HepG2 (cell line): ENCODE measurements around the gene PHOSPHO2. TPM values are rescaled to one million over a fixed set of nuclear protein-coding genes. Genes with fewer than 3 reads are reported as not detected.

ENCODE experiments used
- ATAC-seq: fragments of 200-7000 bp; cut with Tn5 transposase; 3 replicates; pipeline ENCODE4 v1.9.1; 2020; ENCODE audit warnings: mild to moderate bottlenecking, moderate library complexity
- BruUV-seq: library from RNA; stranded (reverse); fragments of 400-500 nt; replicated peaks from 2 replicates; lab custom pipeline; 2021; lab: Mats Ljungman, UMichigan
- CTCF ChIA-PET: fragments of 300-600 bp; formaldehyde crosslinking; extraction: SDS; loops from one replicate; lab custom pipeline; 2021; ENCODE audit warnings: low total read pairs, inconsistent platforms, low intra/inter-chr PET ratio; lab: Yijun Ruan, JAX
- POLR2A ChIA-PET: fragments of 350-600 bp; sonication (Branson Sonifier 250); formaldehyde crosslinking; loops from one replicate; lab custom pipeline; 2020; ENCODE audit warnings: antibody characterized with exemption, inconsistent platforms; lab: Yijun Ruan, JAX
- DNase-seq: peaks from one replicate; pipeline ENCODE4 v3.0.0-alpha.2; 2015; ENCODE audit warnings: low spot score
- FAIRE-seq: peaks from 3 replicates; lab custom pipeline; 2011; peaks lifted over from hg19 to GRCh38; lab: Jason Lieb, UNC
- H2AFZ ChIP-seq: one replicate; pipeline ENCODE4 v1.6.1; 2011; ENCODE audit warnings: low read length, inconsistent platforms
- H3K27ac ChIP-seq: fragments of 300-600 bp; 3 replicates; pipeline ENCODE4 v1.8.0; 2011; ENCODE audit warnings: mixed run types, mild to moderate bottlenecking, mixed read lengths, low read length, inconsistent platforms; ENCODE audit not compliant: insufficient read depth; ENCODE audit errors: extremely low read length
- H3K27me3 ChIP-seq, 2 experiments: fragments of 200-600 bp in 1 of 2; 2 replicates in 1 of 2; 3 replicates in 1 of 2; pipeline versions ENCODE4 v1.6.0 to v1.8.0; 2011; ENCODE audit warnings: low read length in 2 of 2, mild to moderate bottlenecking in 2 of 2, moderate library complexity in 2 of 2, inconsistent platforms in 1 of 2; ENCODE audit not compliant: insufficient read depth in 2 of 2, control insufficient read depth in 1 of 2
- H3K36me3 ChIP-seq, 2 experiments: fragments of 200-600 bp in 1 of 2; replicated peaks in 1 of 2; 2 replicates in 1 of 2; 3 replicates in 1 of 2; pipeline versions ENCODE4 v1.5.1 to v1.8.0; 2011; ENCODE audit warnings: low read length in 2 of 2, inconsistent platforms in 1 of 2; ENCODE audit not compliant: insufficient read depth in 2 of 2, control insufficient read depth in 1 of 2
- H3K4me1 ChIP-seq: 2 replicates; pipeline ENCODE4 v1.5.1; 2012; ENCODE audit warnings: low read length, inconsistent platforms; ENCODE audit not compliant: insufficient read depth
- H3K4me2 ChIP-seq: 2 replicates; pipeline ENCODE4 v1.6.0; 2011; ENCODE audit warnings: low read depth, low read length, inconsistent platforms
- H3K4me3 ChIP-seq, 3 experiments: fragments of 200-600 bp in 1 of 3; sonication (generic), shearing (Covaris generic) in 1 of 3; replicated peaks in 1 of 3; 2 replicates each; pipeline ENCODE4 v1.5.1; 2011 to 2016; ENCODE audit warnings: low read length in 3 of 3, inconsistent platforms in 2 of 3, low read depth in 2 of 3, mild to moderate bottlenecking in 2 of 3, control low read depth in 1 of 3, mixed read lengths in 1 of 3; ENCODE audit not compliant: insufficient read depth in 1 of 3
- H3K79me2 ChIP-seq: one replicate; pipeline ENCODE4 v1.6.1; 2011; ENCODE audit warnings: low read length, inconsistent platforms; ENCODE audit not compliant: insufficient read depth
- H3K9ac ChIP-seq: 2 replicates; pipeline ENCODE4 v1.6.0; 2011; ENCODE audit warnings: mild to moderate bottlenecking, low read depth, low read length, inconsistent platforms; ENCODE audit not compliant: insufficient read depth
- H3K9me3 ChIP-seq: 2 replicates; pipeline ENCODE4 v1.5.1; 2012; ENCODE audit warnings: mild to moderate bottlenecking, low read length
- H4K20me1 ChIP-seq: 2 replicates; pipeline ENCODE4 v1.6.0; 2011; ENCODE audit warnings: inconsistent platforms, mild to moderate bottlenecking, low read length, moderate library complexity; ENCODE audit not compliant: insufficient read depth
- AFF4 ChIP-seq: sonication (generic); formaldehyde crosslinking; IDR thresholded peaks from 2 replicates; pipeline ENCODE4 v1.4.0; 2020; ENCODE audit warnings: missing genetic modification reagents
- HNRNPK ChIP-seq: fragments of 200-400 bp; formaldehyde crosslinking; IDR thresholded peaks from 2 replicates; pipeline ENCODE4 v1.6.1; 2018; ENCODE audit warnings: low read length, low read depth, moderate library complexity, mild to moderate bottlenecking; ENCODE audit not compliant: poor library complexity, severe bottlenecking
- KDM2A ChIP-seq: sonication (generic); formaldehyde crosslinking; IDR thresholded peaks from 2 replicates; pipeline ENCODE4 v1.4.0; 2020; ENCODE audit warnings: low read depth, missing genetic modification reagents, borderline replicate concordance
- PCBP1 ChIP-seq: fragments of 200-400 bp; formaldehyde crosslinking; IDR thresholded peaks from 2 replicates; pipeline ENCODE4 v1.6.1; 2017; ENCODE audit warnings: mild to moderate bottlenecking, low read depth, low read length, borderline replicate concordance
- SALL2 ChIP-seq: sonication (generic); formaldehyde crosslinking; IDR thresholded peaks from 2 replicates; pipeline ENCODE4 v1.8.1; 2023; ENCODE audit warnings: mild to moderate bottlenecking, missing genetic modification reagents, inconsistent platforms
- SMYD3 ChIP-seq: sonication (generic); formaldehyde crosslinking; IDR thresholded peaks from 2 replicates; pipeline ENCODE4 v1.8.1; 2023; ENCODE audit warnings: mild to moderate bottlenecking, missing genetic modification reagents
- SNAI1 ChIP-seq: sonication (generic); formaldehyde crosslinking; IDR thresholded peaks from 2 replicates; pipeline ENCODE4 v1.5.0; 2020; ENCODE audit warnings: mild to moderate bottlenecking, missing genetic modification reagents, borderline replicate concordance
- TAF15 ChIP-seq: fragments of 200-400 bp; formaldehyde crosslinking; IDR thresholded peaks from one replicate; pipeline ENCODE4 v1.6.1; 2018; ENCODE audit warnings: mild to moderate bottlenecking, low read depth, low read length; ENCODE audit not compliant: poor library complexity, severe bottlenecking
- ZMYM2 ChIP-seq: sonication (generic); formaldehyde crosslinking; IDR thresholded peaks from 2 replicates; pipeline ENCODE4 v1.8.0; 2022; ENCODE audit warnings: mild to moderate bottlenecking, missing genetic modification reagents
- WGBS: methylation state at CpG from one replicate; pipeline ENCODE4 v1.1.6; 2017; ENCODE audit warnings: low lambda C conversion rate; 5-methylcytosine and 5-hydroxymethylcytosine counted together
- in situ Hi-C: cut with HindIII; loops from 2 replicates; pipeline ENCODE4 v1.10.0; 2017; ENCODE audit warnings: low pct_unique_long_range_greater_than_20kb; ENCODE audit not compliant: extremely low pct_ligation_motif_present
- intact Hi-C: fragments of 100-400 bp; cut with micrococcal nuclease; formaldehyde crosslinking; loops from one replicate; pipeline ENCODE4 v1.10.0; 2022; ENCODE audit not compliant: unreplicated experiment
- polyA plus RNA-seq, 8 experiments: library from polyadenylated mRNA; depleted of rRNA in 3 of 8; stranded (reverse) in 7 of 8; unstranded in 1 of 8; fragments of >200 nt; fragmentation: Illumina TruSeq in 4 of 8; extraction: Trizol in 4 of 8; gene quantifications; 2 replicates each; pipeline versions ENCODE4 v1.2.1 to v1.2.3, GENCODE V29; 2011 to 2016; ENCODE audit warnings: low read depth in 4 of 8, missing spikeins in 1 of 8, mixed read lengths in 1 of 8; ENCODE audit not compliant: insufficient read depth in 1 of 8
- total RNA-seq, 5 experiments: library from RNA; depleted of rRNA; stranded (reverse); fragments of >200 nt; fragmentation: Illumina TruSeq; extraction: Trizol; gene quantifications; 2 replicates each; pipeline ENCODE4 v1.2.3, GENCODE V29; 2016; ENCODE audit warnings: low read depth in 1 of 5

The PHOSPHO2 gene
- total and polyA plus RNA-seq, 2 of the 13 experiments (the other 11 are each of a cell fraction or from before 2014, with no cell fraction given), result 6.1 to 11.4 TPM

GRCh38 chr2:169738566-169739229 lies 44.4 kb downstream of the PHOSPHO2 start:
- ChIA-PET CTCF (no interaction called here), POLR2A (no interaction called here)
- Histone ChIP-seq H3K4me1 (peaks cover 66% of the 10 kb centered on the region), H3K79me2 (peaks cover 40% of the 10 kb centered on the region), H4K20me1 (0 out of 2 replicates have a peak, but pooled peaks cover 8% of the 10 kb centered on the region), H3K27ac (no peak overlapping the region), H3K9me3 (no peaks in the 10 kb centered on the region), H3K4me3 (no peak overlapping the region), H3K9ac (no peak overlapping the region), H3K36me3 (peaks cover 3 to 29% of the 10 kb centered on the region in 2 experiments), H3K27me3 (no peaks in the 10 kb centered on the region; a peak in 1 of 5 replicates), H3K4me2 (no peak overlapping the region), H2AFZ (no peak overlapping the region)
- no peak for ATAC-seq
- in situ Hi-C loops (no loop called here), intact Hi-C loops (no loop called here)
- no peak for TF ChIP-seq AFF4 (CRISPR knock-in tag)
- peak; percentile 99 for TF ChIP-seq PCBP1
- TF ChIP-seq HNRNPK, result peak; percentile 100
- TF ChIP-seq TAF15, result no peak
- TF ChIP-seq KDM2A (CRISPR knock-in tag), result no peak
- TF ChIP-seq SNAI1 (CRISPR knock-in tag), result no peak
- no peak for TF ChIP-seq SALL2
- TF ChIP-seq SMYD3 (CRISPR knock-in tag), result no peak
- TF ChIP-seq ZMYM2 (CRISPR knock-in tag), result no peak
- FAIRE-seq, result no peak
- no peak for DNase-seq
- WGBS, result 80% methylated on average over 4 of the region's 5 CpGs
- BruUV-seq, result no TSS peak
